GOT3 (cell line): ENCODE data around the gene ZCCHC2.

Source experiments
- DNase-seq: peaks from one replicate; lab custom pipeline; 2025; ENCODE audit warnings: mixed read lengths; lab: John Stamatoyannopoulos, UW

Gene ZCCHC2

GRCh38 chr18:62609764-62610163, 86.9 kb downstream of the ZCCHC2 start:
- DNase-seq: no peak

GRCh38 chr18:62610351-62610700, 87.5 kb downstream of the ZCCHC2 start:
- DNase-seq: no peak

GRCh38 chr18:62610701-62611411, 88.0 kb downstream of the ZCCHC2 start:
- DNase-seq: no peak

- no peak for DNase-seq
Observed at GRCh38 chr18:62611453-62612288, 88.8 kb downstream of the ZCCHC2 start.

GRCh38 chr18:62612289-62612645, 89.4 kb downstream of the ZCCHC2 start:
- DNase-seq: no peak

- no peak for DNase-seq
Observed at GRCh38 chr18:62612776-62613175, 90.0 kb downstream of the ZCCHC2 start.

GRCh38 chr18:62614494-62614893, 91.7 kb downstream of the ZCCHC2 start:
- no peak for DNase-seq

GRCh38 chr18:62616331-62616805, 93.5 kb downstream of the ZCCHC2 start:
- DNase-seq: no peak

- no peak for DNase-seq
Observed at GRCh38 chr18:62617793-62618591, 95.2 kb downstream of the ZCCHC2 start.

GRCh38 chr18:62618735-62619134, 95.9 kb downstream of the ZCCHC2 start:
- no peak for DNase-seq

GRCh38 chr18:62621546-62621945, 98.7 kb downstream of the ZCCHC2 start:
- DNase-seq: no peak

- no peak for DNase-seq
Observed at GRCh38 chr18:62625019-62625418, 102.2 kb downstream of the ZCCHC2 start.
